Lower lobe of right lung (tissue), 2 donors: ENCODE measurements around the gene MRPS26. TPM values are rescaled to one million over a fixed set of nuclear protein-coding genes. Genes with fewer than 3 reads are reported as not detected.
"Not testable (repeated sequence)": the region's sequence is repeated elsewhere in the genome, so short reads cannot be mapped to it uniquely, and the experiment has no call there.

Source experiments
- ATAC-seq, 2 donors: fragments of 200-7000 bp; cut with Tn5 transposase; one replicate each; pipeline ENCODE4 v1.9.1; 2020 to 2022; ENCODE audit warnings: mild to moderate bottlenecking in 2 of 2, moderate library complexity in 2 of 2
- DNase-seq: peaks from one replicate; pipeline ENCODE4 v3.0.0-alpha.2; 2020
- H3K27ac ChIP-seq: fragments of 200-600 bp; one replicate; pipeline ENCODE4 v1.8.0; 2022
- H3K27me3 ChIP-seq: fragments of 200-600 bp; one replicate; pipeline ENCODE4 v1.8.0; 2022; ENCODE audit warnings: low read depth
- H3K36me3 ChIP-seq: fragments of 200-600 bp; one replicate; pipeline ENCODE4 v1.8.0; 2022; ENCODE audit warnings: mild to moderate bottlenecking
- H3K4me1 ChIP-seq: fragments of 200-600 bp; one replicate; pipeline ENCODE4 v1.8.0; 2022
- H3K4me3 ChIP-seq: fragments of 200-600 bp; one replicate; pipeline ENCODE4 v1.8.0; 2022; ENCODE audit warnings: mild to moderate bottlenecking
- H3K9me3 ChIP-seq: fragments of 200-600 bp; one replicate; pipeline ENCODE4 v1.8.0; 2022
- intact Hi-C: fragments of 100-400 bp; cut with DNase I; formaldehyde crosslinking; loops from one replicate; pipeline ENCODE4 v1.11.0; 2022
- total RNA-seq: library from RNA; stranded (reverse); fragmentation: NEBNext Ultra II Directional; extraction: Animal tissue kit (Norgen Biotek cat#: 25700); gene quantifications from one replicate; pipeline ENCODE4 v1.2.1, GENCODE V29; 2021
- TF ChIP-seq, protein P1 (sequence below): fragments of 200-600 bp; IDR thresholded peaks from one replicate; pipeline ENCODE4 v1.8.0; 2022; ENCODE audit warnings: antibody characterized with exemption, mild to moderate bottlenecking
- donor health status: DM: no; HTN: yes; CAD: no; lungs with severe emphysema.

Gene MRPS26
- total RNA-seq, 1 donor from 2014 or later: 31.0 TPM

DNA sequence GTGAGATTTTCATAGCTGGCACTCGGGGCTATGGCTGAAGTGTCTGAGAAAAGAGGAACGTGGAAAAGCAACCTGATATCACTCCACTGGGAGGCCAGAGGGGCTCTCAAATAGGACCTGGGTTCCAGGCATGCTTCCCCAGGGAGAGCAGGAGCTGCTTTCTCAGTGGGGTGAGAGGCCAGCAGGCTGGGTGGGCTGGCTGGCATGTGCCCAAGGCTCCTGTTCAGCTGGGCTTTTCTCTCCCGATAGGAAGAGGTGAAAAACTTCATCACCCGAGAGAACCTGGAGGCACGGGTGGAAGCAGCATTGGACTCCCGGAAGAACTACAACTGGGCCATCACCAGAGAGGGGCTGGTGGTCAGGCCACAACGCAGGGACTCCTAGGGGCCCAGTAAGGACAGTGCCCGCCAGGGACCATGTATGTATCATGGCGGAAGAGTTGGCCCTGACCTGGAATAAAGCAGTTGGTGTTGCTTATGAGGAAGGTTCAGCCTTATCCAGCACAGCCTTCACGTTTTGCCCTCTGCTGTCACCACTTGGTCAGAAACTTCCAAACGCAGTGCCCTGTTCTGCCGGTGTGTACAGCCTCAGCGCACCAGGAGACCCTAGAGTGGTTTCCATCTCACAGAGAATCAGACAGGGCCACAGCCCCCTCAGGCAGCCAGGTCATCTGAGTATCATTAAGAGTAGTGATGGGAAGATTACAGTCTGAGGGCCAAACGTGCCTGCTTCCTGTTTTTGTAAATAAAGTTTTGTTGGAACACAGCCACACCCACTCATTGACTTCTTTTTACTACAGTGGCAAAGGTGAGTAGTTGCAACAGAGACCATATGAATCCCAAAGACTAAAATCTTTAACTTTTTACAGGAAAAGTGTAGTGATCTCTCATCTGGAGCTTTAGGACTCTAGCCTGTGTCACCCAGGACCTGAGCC lies 1.9 kb downstream of the MRPS26 start:
- Histone ChIP-seq H3K9me3 (no peaks in the 10 kb centered on the region), H3K36me3 (peaks cover 27% of the 10 kb centered on the region), H3K27ac (no peak overlapping the region), H3K4me1 (peaks cover 15% of the 10 kb centered on the region), H3K27me3 (no peaks in the 10 kb centered on the region), H3K4me3 (no peak overlapping the region)
- intact Hi-C loops: no loop called here
- TF ChIP-seq, protein P1, sequence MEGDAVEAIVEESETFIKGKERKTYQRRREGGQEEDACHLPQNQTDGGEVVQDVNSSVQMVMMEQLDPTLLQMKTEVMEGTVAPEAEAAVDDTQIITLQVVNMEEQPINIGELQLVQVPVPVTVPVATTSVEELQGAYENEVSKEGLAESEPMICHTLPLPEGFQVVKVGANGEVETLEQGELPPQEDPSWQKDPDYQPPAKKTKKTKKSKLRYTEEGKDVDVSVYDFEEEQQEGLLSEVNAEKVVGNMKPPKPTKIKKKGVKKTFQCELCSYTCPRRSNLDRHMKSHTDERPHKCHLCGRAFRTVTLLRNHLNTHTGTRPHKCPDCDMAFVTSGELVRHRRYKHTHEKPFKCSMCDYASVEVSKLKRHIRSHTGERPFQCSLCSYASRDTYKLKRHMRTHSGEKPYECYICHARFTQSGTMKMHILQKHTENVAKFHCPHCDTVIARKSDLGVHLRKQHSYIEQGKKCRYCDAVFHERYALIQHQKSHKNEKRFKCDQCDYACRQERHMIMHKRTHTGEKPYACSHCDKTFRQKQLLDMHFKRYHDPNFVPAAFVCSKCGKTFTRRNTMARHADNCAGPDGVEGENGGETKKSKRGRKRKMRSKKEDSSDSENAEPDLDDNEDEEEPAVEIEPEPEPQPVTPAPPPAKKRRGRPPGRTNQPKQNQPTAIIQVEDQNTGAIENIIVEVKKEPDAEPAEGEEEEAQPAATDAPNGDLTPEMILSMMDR: no peak
- DNase-seq (no peak), ATAC-seq (no peak)

DNA sequence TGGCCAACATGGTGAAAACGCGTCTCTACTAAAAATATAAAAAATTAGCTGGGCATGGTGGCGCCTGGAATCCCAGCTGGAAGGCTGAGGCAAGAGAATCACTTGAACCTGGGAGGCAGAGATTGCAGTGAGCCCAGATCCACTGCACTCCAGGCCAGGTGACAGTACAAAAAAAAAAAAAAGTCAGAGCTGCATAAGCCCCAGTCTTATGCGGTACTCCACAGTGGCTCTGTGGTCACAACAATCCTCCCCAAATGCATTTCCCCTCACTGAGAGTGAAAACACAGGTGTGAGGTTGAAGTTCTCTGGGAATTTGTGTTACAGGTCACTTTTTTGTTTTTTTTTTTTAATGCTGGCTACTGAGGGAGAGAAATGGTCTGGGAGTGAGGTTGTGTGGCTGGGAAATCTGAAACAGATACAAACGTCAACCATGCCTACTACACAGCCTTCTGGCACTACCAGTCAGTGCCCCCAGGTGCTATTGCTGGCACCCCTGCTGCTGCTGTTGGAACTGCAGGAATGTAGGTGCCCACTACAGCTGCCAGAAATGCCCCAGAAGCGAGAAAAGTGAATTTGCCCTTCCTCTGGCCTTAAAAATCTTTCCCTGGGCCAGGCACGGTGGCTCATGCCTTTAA lies 5.7 kb downstream of the MRPS26 start:
- Histone ChIP-seq H3K4me3 (no peak overlapping the region), H3K9me3 (no peaks in the 10 kb centered on the region), H3K27ac (no peak overlapping the region), H3K27me3 (no peaks in the 10 kb centered on the region), H3K36me3 (peaks cover 27% of the 10 kb centered on the region), H3K4me1 (peaks cover 11% of the 10 kb centered on the region)
- no peak for DNase-seq
- intact Hi-C loops: no loop called here
- no peak for ATAC-seq
- TF ChIP-seq, protein P1: no peak

DNA sequence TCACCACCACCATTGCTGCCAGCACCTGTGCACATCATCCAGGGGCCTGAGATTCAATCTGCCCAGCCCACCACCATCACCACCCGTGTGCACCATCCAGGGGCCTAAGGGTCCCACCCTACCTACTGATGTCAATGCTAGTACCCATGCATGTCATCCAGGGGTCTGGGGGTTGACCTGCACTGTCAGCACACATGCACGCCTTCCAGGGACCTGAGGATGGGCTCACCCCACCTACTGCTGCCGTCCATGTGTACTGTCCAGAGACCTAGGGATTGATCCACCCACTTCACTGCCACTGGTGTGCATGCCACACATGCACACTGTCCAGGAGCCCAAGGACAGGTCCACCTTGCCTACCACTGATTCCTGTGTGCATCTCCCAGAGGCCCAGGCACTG lies 13.6 kb downstream of the MRPS26 start:
- DNase-seq (no peak), ATAC-seq (no peak)
- intact Hi-C loops: no loop called here

DNA sequence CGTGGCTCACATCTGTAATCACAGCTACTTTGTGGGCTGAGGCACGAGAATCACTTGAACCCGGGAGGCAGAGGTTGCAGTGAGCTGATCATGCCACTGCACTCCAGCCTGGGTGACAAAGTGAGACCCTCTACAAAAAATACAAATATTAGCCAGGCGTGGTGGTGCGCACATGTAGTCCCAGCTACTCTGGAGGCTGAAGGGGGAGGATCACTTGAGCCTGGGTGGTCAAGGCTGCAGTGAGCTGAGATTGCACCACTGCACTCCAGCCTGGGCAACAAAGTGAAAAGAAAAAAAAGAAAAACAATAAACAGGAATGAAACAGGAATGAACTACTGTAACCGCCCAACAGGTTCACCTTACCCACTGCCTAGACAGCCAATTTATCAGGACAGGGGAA lies 18.3 kb downstream of the MRPS26 start:
- H3K4me1 ChIP-seq, H3K36me3 ChIP-seq, H3K9me3 ChIP-seq, H3K27me3 ChIP-seq, ATAC-seq, H3K4me3 ChIP-seq, DNase-seq, intact Hi-C loops, H3K27ac ChIP-seq: not testable (repeated sequence)

More for the DNA sequence above, 13.6 kb downstream of the MRPS26 start:
- TF ChIP-seq, protein P1: no peak
- no peaks in the 10 kb centered on the region for H3K4me1 ChIP-seq
- no peak overlapping the region for H3K27ac ChIP-seq
- H3K4me3 ChIP-seq: no peak overlapping the region
- H3K36me3 ChIP-seq: no peaks in the 10 kb centered on the region
- H3K27me3 ChIP-seq: no peaks in the 10 kb centered on the region
- H3K9me3 ChIP-seq: no peaks in the 10 kb centered on the region

DNA sequence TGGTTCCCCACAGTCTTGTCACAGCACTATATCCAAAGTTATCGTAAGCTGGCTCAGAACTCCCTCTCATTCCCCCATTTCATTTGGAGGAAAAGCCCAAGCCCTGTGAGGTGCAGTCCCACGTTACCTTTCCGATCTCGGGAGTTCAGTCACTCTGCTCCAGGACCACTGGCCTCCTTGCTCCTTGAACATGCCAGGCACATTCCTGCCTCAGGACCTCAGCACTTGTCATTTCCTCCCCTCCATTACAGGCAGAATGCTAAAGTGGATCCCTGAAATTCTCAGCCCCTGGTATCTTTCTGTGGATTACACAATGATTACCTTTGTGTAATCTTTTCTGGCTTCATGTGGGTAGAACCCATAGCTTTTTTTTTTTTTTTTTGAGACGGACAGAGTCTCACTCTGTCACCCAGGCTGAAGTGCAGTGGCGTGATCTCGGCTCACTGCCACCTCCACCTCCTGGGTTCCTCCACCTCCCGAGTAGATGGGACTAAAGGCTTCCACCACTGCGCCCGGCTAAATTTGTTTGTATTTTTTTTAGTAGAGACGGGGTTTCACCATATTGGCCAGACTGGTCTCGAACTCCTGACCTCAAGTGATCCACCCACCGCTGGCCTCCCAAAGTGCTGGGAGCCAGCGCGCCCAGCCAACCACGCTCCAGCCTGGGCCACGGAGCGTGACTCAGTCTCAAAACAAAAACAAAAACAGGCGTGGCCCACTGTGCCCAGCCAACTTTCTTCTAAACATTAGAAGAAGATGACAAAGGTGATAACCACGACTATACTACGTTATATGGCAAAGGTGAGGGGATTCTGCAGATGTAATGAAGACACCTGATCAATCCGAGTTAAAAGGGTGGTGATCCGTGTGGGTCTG lies 21.5 kb downstream of the MRPS26 start:
- TF ChIP-seq, protein P1: no peak
- no peak overlapping the region for H3K27ac ChIP-seq
- intact Hi-C loops: no loop called here
- no peak overlapping the region for H3K4me3 ChIP-seq
- no peak for ATAC-seq
- peaks cover 15% of the 10 kb centered on the region for H3K27me3 ChIP-seq
- H3K36me3 ChIP-seq: no peaks in the 10 kb centered on the region
- H3K4me1 ChIP-seq: peaks cover 9% of the 10 kb centered on the region
- no peaks in the 10 kb centered on the region for H3K9me3 ChIP-seq
- DNase-seq: no peak
